B cell (primary cell): ENCODE results near the gene FRMD8. TPM values are rescaled to one million over a fixed set of nuclear protein-coding genes. Genes with fewer than 3 reads are reported as not detected.

Source experiments
- ATAC-seq: fragments of 200-7000 bp; cut with Tn5 transposase; one replicate; pipeline ENCODE4 v1.10.0; 2021; ENCODE audit warnings: low read depth, mild to moderate bottlenecking, moderate number of reproducible peaks, moderate library complexity
- CTCF ChIA-PET: fragments of 350-600 bp; sonication (Branson Sonifier 250); formaldehyde crosslinking; loops from one replicate; lab custom pipeline; 2021; ENCODE audit warnings: antibody characterized with exemption, inconsistent platforms; lab: Charles Lee
- POLR2A ChIA-PET: fragments of 350-600 bp; sonication (Branson Sonifier 250); formaldehyde crosslinking; loops from one replicate; lab custom pipeline; 2021; ENCODE audit warnings: antibody characterized with exemption; lab: Charles Lee
- DNase-seq: peaks from one replicate; pipeline ENCODE4 v3.0.0; 2013
- H2AFZ ChIP-seq: 2 replicates; pipeline ENCODE4 v1.6.1; 2012; ENCODE audit warnings: mild to moderate bottlenecking, low read depth, low read length; ENCODE audit not compliant: insufficient read depth, poor library complexity, severe bottlenecking
- H3K27ac ChIP-seq, 2 donors: 1 replicate in 1 of 2; 2 replicates in 1 of 2; pipeline ENCODE4 v1.5.1; 2012 to 2013; ENCODE audit warnings: low read length in 2 of 2, mild to moderate bottlenecking in 2 of 2, moderate library complexity in 1 of 2
- H3K27me3 ChIP-seq, 4 experiments: fragments of 200-600 bp in 1 of 4; sonication (generic) in 1 of 4; replicated peaks in 1 of 4; 1 replicate in 2 of 4; 2 replicates in 2 of 4; pipeline versions ENCODE4 v1.6.1 to v1.7.0; 2013 to 2016; ENCODE audit warnings: low read length in 3 of 4, mild to moderate bottlenecking in 2 of 4, mixed read lengths in 1 of 4, moderate library complexity in 1 of 4; ENCODE audit not compliant: insufficient read depth in 4 of 4, control insufficient read depth in 3 of 4; ENCODE audit errors: control extremely low read depth in 1 of 4
- H3K36me3 ChIP-seq, 2 experiments: replicated peaks in 1 of 2; 1 replicate in 1 of 2; 2 replicates in 1 of 2; pipeline versions ENCODE4 v1.6.1 to v1.7.1; 2013; ENCODE audit warnings: low read length in 1 of 2; ENCODE audit not compliant: insufficient read depth in 2 of 2, control insufficient read depth in 1 of 2; ENCODE audit errors: control extremely low read depth in 1 of 2, extremely low read depth in 1 of 2
- H3K4me1 ChIP-seq, 2 donors: fragments of 200-600 bp in 1 of 2; sonication (generic) in 1 of 2; 1 replicate in 1 of 2; 2 replicates in 1 of 2; pipeline versions ENCODE4 v1.5.1 to v1.6.1; 2013 to 2017; ENCODE audit warnings: low read length in 2 of 2; ENCODE audit not compliant: control insufficient read depth in 2 of 2, insufficient read depth in 2 of 2
- H3K4me2 ChIP-seq: replicated peaks from 2 replicates; pipeline ENCODE3; 2012; ENCODE audit warnings: mild to moderate bottlenecking, low read depth, low read length; ENCODE audit not compliant: poor library complexity, severe bottlenecking
- H3K4me3 ChIP-seq, 5 experiments: fragments of 200-600 bp in 1 of 5; sonication (generic) in 1 of 5; 1 replicate in 3 of 5; 2 replicates in 2 of 5; pipeline versions ENCODE4 v1.5.1 to v1.7.0; 2011 to 2016; ENCODE audit warnings: low read length in 4 of 5, mild to moderate bottlenecking in 4 of 5, low read depth in 2 of 5, control low read depth in 1 of 5, moderate library complexity in 1 of 5; ENCODE audit not compliant: insufficient read depth in 1 of 5; ENCODE audit errors: control extremely low read depth in 1 of 5, extremely low read depth in 1 of 5
- H3K79me2 ChIP-seq: fragments of 200-600 bp; sonication (generic); one replicate; pipeline ENCODE4 v1.6.0; 2016; ENCODE audit warnings: low read length; ENCODE audit not compliant: control insufficient read depth, insufficient read depth
- H3K9ac ChIP-seq: fragments of 200-600 bp; sonication (generic); 2 replicates; pipeline ENCODE4 v1.6.1; 2017; ENCODE audit warnings: mild to moderate bottlenecking, low read length, moderate library complexity
- H3K9me3 ChIP-seq, 3 donors: one replicate each; pipeline versions ENCODE4 v1.6.1 to v1.7.1; 2013; ENCODE audit warnings: low read length in 2 of 3; ENCODE audit not compliant: control insufficient read depth in 2 of 3, insufficient read depth in 1 of 3; ENCODE audit errors: control extremely low read depth in 1 of 3
- H4K20me1 ChIP-seq: 2 replicates; pipeline ENCODE4 v1.6.0; 2012; ENCODE audit warnings: mild to moderate bottlenecking, low read length; ENCODE audit not compliant: insufficient read depth, control insufficient read depth, poor library complexity, severe bottlenecking
- H3K27ac Mint-ChIP-seq: one replicate; pipeline ENCODE4 v1.8.0; 2021; ENCODE audit warnings: mixed read lengths
- H3K27me3 Mint-ChIP-seq: one replicate; pipeline ENCODE4 v1.8.0; 2021; ENCODE audit warnings: mixed read lengths
- H3K4me1 Mint-ChIP-seq: one replicate; pipeline ENCODE4 v1.8.0; 2021; ENCODE audit warnings: mixed read lengths
- H3K4me3 Mint-ChIP-seq: one replicate; pipeline ENCODE4 v1.8.0; 2021; ENCODE audit warnings: mixed read lengths
- H3K9me3 Mint-ChIP-seq: one replicate; pipeline ENCODE4 v1.8.0; 2022; ENCODE audit warnings: mixed read lengths; ENCODE audit not compliant: insufficient read depth
- CTCF ChIP-seq: fragments of 200-600 bp; IDR thresholded peaks from one replicate; pipeline ENCODE4 v1.8.0; 2022; ENCODE audit warnings: antibody characterized with exemption, mild to moderate bottlenecking
- EZH2 ChIP-seq: IDR thresholded peaks from 2 replicates; pipeline ENCODE4 v1.6.1; 2012; ENCODE audit warnings: borderline replicate concordance, low read depth, mild to moderate bottlenecking, moderate library complexity, low read length; ENCODE audit not compliant: insufficient read depth, poor library complexity, severe bottlenecking
- WGBS: methylation state at CpG from one replicate; pipeline ENCODE4 v1.1.5; 2013; ENCODE audit warnings: missing lambda C conversion rate; ENCODE audit not compliant: insufficient coverage; 5-methylcytosine and 5-hydroxymethylcytosine counted together
- intact Hi-C: fragments of 100-400 bp; cut with micrococcal nuclease; formaldehyde crosslinking; loops from one replicate; pipeline ENCODE4 v1.10.0; 2022
- polyA plus RNA-seq: library from polyadenylated mRNA; depleted of rRNA; stranded (reverse); fragments of >200 nt; gene quantifications from 2 replicates; pipeline ENCODE4 v1.2.3, GENCODE V29; 2012
- total RNA-seq, 2 donors: library from RNA; stranded (reverse); fragments of 120-200 nt in 1 of 2; gene quantifications; 1 replicate in 1 of 2; 2 replicates in 1 of 2; pipeline versions ENCODE4 v1.2.3 to v1.2.4, GENCODE V29; 2013 to 2022

Gene FRMD8
- total and polyA plus RNA-seq, 2 donors (not counting 1 experiment from before 2014, with no cell fraction given), result 44.3 to 73.6 TPM

DNA sequence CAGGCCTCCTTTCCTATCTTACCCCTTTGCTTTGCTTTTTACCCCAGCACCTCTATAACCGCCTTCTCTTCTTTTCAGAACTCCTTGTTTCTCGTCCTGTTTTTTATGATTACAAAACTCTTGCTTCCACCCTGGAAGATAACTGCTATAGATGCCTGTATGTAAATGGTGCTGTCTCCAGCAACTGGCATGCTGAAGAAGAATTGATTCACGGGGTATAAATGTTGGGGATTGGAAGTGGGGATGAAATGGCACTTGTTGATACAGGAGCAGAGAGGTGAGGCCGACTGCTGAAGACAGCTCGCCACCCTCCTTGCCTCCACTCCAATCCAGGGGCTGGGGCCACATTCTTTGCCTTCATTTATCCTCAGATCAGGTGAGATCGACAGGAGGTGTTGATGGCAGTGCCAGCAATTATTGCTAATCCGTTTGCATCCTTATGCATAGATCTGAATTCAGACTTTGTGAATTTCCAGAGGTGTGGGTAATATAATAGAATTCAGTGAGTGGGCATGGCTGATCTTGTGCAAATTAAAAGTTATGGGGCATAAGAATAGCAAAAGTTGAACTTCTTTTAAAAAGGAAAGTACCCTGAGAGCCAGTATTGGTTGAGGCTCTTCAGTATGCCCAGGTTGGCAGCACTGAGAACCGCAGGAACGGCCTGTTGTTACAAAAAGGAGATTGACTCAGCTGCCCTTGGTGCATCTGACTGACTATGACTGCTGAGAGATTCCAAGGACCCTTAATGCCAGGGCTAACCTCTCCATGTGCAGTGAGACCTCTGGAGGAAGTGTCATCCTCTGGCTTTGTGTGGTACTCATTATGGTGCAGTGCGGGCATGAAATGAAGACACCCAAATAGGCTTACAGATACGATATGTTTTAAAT is 41.5 kb downstream of the FRMD8 start:
- Histone ChIP-seq H3K9me3 (no peaks in the 10 kb centered on the region), H2AFZ (no peak overlapping the region), H3K4me3 (peak overlapping the region in 2 of 5 experiments; percentile 0 to 12), H3K4me1 (peaks cover 90 to 93% of the 10 kb centered on the region in 2 donors), H4K20me1 (no peaks in the 10 kb centered on the region), H3K9ac (peak overlapping the region; percentile 14), H3K27ac (peak overlapping the region; percentile 91 to 97), H3K4me2 (peak overlapping the region; percentile 94), H3K27me3 (no peaks in the 10 kb centered on the region), H3K36me3 (peaks cover 0 to 12% of the 10 kb centered on the region in 2 experiments), H3K79me2 (peaks cover 86% of the 10 kb centered on the region)
- ChIA-PET POLR2A (interaction anchor here (0.6 to 16.5 kb wide), 6 partner anchors 11 to 73 kb away, joined by 3 to 1159 read pairs (median 4); partner anchors contain the start of gene MALAT1), CTCF (interaction anchor here (0.6 to 1.0 kb wide), 3 partner anchors 8 to 96 kb away, joined by 3 to 4 read pairs (median 4); no protein-coding TSS in a partner anchor)
- TF ChIP-seq CTCF (no peak), EZH2 (no peak)
- Mint-ChIP-seq H3K4me1 (peaks cover 80% of the 10 kb centered on the region), H3K27me3 (no peaks in the 10 kb centered on the region), H3K4me3 (peak overlapping the region; percentile 92), H3K9me3 (no peaks in the 10 kb centered on the region), H3K27ac (peak overlapping the region; percentile 100)
- intact Hi-C loops, result loop anchor here (2.0 kb wide), 1 partner anchor 45 kb away; no protein-coding TSS in a partner anchor
- DNase-seq, result peak; percentile 45
- no peak for ATAC-seq
- 60% methylated on average over 5 of the region's 11 CpGs for WGBS
